ENCODE data around the gene RAPGEF6.

Gene RAPGEF6

GRCh38 chr5:131659841-131660240 is 24.8 kb upstream of the RAPGEF6 start:
- H3K4me3 ChIP-seq (ENCODE audit: low read length, poor library complexity, severe bottlenecking), result no peak overlapping the region
- no peak overlapping the region for H3K9ac ChIP-seq (ENCODE audit: low read depth, low read length, poor library complexity, severe bottlenecking)
- H3K36me3 ChIP-seq (ENCODE audit: insufficient read depth, low read length), result peaks cover 19% of the 10 kb centered on the region; the same call in 1 of the 2 replicates
- no peak overlapping the region for H2AFZ ChIP-seq (ENCODE audit: low read length)
- no peaks in the 10 kb centered on the region for H3K9me2 ChIP-seq (replicated peaks; ENCODE audit: low read depth, low read length)
- H3K4me1 ChIP-seq (ENCODE audit: insufficient read depth, low read length, poor library complexity, severe bottlenecking), result no peaks in the 10 kb centered on the region
- no peak overlapping the region for H3K4me2 ChIP-seq (ENCODE audit: low read depth, low read length, poor library complexity, severe bottlenecking)
- no peaks in the 10 kb centered on the region for H3K27me3 ChIP-seq (ENCODE audit: insufficient read depth, low read length, poor library complexity, severe bottlenecking)
- H4K20me1 ChIP-seq (ENCODE audit: insufficient read depth, low read length, poor library complexity, severe bottlenecking), result no peaks in the 10 kb centered on the region
- H3K79me2 ChIP-seq (ENCODE audit: insufficient read depth, low read length), result no peaks in the 10 kb centered on the region
- TF ChIP-seq, protein P1, sequence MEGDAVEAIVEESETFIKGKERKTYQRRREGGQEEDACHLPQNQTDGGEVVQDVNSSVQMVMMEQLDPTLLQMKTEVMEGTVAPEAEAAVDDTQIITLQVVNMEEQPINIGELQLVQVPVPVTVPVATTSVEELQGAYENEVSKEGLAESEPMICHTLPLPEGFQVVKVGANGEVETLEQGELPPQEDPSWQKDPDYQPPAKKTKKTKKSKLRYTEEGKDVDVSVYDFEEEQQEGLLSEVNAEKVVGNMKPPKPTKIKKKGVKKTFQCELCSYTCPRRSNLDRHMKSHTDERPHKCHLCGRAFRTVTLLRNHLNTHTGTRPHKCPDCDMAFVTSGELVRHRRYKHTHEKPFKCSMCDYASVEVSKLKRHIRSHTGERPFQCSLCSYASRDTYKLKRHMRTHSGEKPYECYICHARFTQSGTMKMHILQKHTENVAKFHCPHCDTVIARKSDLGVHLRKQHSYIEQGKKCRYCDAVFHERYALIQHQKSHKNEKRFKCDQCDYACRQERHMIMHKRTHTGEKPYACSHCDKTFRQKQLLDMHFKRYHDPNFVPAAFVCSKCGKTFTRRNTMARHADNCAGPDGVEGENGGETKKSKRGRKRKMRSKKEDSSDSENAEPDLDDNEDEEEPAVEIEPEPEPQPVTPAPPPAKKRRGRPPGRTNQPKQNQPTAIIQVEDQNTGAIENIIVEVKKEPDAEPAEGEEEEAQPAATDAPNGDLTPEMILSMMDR (conservative IDR thresholded peaks at IDR 0.05; ENCODE audit: low read length), result no peak
- TF ChIP-seq EZH2phosphoT487 (IDR thresholded peaks at IDR 0.05; ENCODE audit: borderline replicate concordance), result no peak
- H3K9me3 ChIP-seq (ENCODE audit: insufficient read depth, low read depth, low read length), result no peaks in the 10 kb centered on the region
- H3F3A ChIP-seq (ENCODE audit: low read depth), result no peaks in the 10 kb centered on the region

DNA sequence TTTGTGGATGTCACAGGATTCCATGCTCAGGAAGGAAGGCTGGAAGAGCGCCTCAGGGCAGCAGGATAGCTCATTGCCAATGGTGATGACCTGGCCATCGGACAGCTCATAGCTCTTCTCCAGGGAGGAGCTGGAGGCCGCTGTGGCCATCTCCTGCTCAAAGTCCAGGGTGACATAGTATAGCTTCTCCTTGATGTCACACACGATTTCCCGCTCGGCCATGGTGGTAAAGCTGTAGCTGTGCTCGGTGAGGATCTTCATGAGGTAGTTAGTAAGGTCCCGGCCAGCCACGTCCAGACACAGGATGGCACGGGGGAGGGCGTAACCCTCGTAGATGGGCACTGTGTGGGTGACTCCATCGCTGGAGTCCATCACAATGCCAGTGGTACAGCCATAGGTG is 24.3 kb upstream of the RAPGEF6 start:
- H4K20me1 ChIP-seq (ENCODE audit: insufficient read depth, low read length, poor library complexity, severe bottlenecking), result no peaks in the 10 kb centered on the region
- H3K9me3 ChIP-seq (ENCODE audit: insufficient read depth, low read depth, low read length), result no peaks in the 10 kb centered on the region
- peaks cover 19% of the 10 kb centered on the region; the same call in 1 of the 2 replicates for H3K36me3 ChIP-seq (ENCODE audit: insufficient read depth, low read length)

DNA sequence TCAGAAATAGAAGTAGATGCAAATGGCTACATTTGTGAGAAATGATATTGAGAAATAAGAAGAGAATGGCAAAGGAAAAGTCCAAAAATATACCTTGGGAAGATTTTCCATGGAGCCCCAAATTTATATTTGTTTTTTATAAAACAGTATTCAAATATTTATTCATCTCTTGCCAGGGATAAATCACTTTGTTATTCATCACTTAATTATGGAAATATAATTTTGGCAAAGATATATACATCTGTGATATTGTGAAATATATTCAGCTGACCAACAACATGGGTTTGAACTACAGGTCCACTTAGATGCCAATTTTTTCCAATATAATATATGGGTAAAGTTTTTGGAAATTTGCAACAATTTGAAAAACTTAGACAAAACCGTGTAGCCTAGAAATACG is 19.7 kb upstream of the RAPGEF6 start:
- no peaks in the 10 kb centered on the region for H3K27me3 ChIP-seq (ENCODE audit: insufficient read depth, low read length, poor library complexity, severe bottlenecking)
- no peaks in the 10 kb centered on the region for H3F3A ChIP-seq (ENCODE audit: low read depth)
- H4K20me1 ChIP-seq (ENCODE audit: insufficient read depth, low read length, poor library complexity, severe bottlenecking), result no peaks in the 10 kb centered on the region
- no peak overlapping the region for H3K4me2 ChIP-seq (ENCODE audit: low read depth, low read length, poor library complexity, severe bottlenecking)
- H3K9ac ChIP-seq (ENCODE audit: low read depth, low read length, poor library complexity, severe bottlenecking), result no peak overlapping the region
- H2AFZ ChIP-seq (ENCODE audit: low read length), result no peak overlapping the region
- TF ChIP-seq EZH2phosphoT487 (IDR thresholded peaks at IDR 0.05; ENCODE audit: borderline replicate concordance), result no peak
- TF ChIP-seq, protein P1 (conservative IDR thresholded peaks at IDR 0.05; ENCODE audit: low read length), result no peak
- no peaks in the 10 kb centered on the region for H3K4me1 ChIP-seq (ENCODE audit: insufficient read depth, low read length, poor library complexity, severe bottlenecking)
- H3K79me2 ChIP-seq (ENCODE audit: insufficient read depth, low read length), result no peaks in the 10 kb centered on the region
- H3K9me2 ChIP-seq (replicated peaks; ENCODE audit: low read depth, low read length), result no peaks in the 10 kb centered on the region
- H3K4me3 ChIP-seq (ENCODE audit: low read length, poor library complexity, severe bottlenecking), result no peak overlapping the region
- peaks cover 35% of the 10 kb centered on the region for H3K36me3 ChIP-seq (ENCODE audit: insufficient read depth, low read length)
- no peaks in the 10 kb centered on the region for H3K9me3 ChIP-seq (ENCODE audit: insufficient read depth, low read depth, low read length)

More for the DNA sequence above, 24.3 kb upstream of the RAPGEF6 start:
- Histone ChIP-seq H3F3A (ENCODE audit: low read depth) (no peaks in the 10 kb centered on the region), H3K9me2 (replicated peaks; ENCODE audit: low read depth, low read length) (no peaks in the 10 kb centered on the region), H3K4me1 (ENCODE audit: insufficient read depth, low read length, poor library complexity, severe bottlenecking) (no peaks in the 10 kb centered on the region), H3K27me3 (ENCODE audit: insufficient read depth, low read length, poor library complexity, severe bottlenecking) (no peaks in the 10 kb centered on the region), H3K79me2 (ENCODE audit: insufficient read depth, low read length) (no peaks in the 10 kb centered on the region), H3K4me2 (ENCODE audit: low read depth, low read length, poor library complexity, severe bottlenecking) (no peak overlapping the region), H3K9ac (ENCODE audit: low read depth, low read length, poor library complexity, severe bottlenecking) (no peak overlapping the region), H3K4me3 (ENCODE audit: low read length, poor library complexity, severe bottlenecking) (no peak overlapping the region), H2AFZ (ENCODE audit: low read length) (no peak overlapping the region)
- TF ChIP-seq, protein P1 (conservative IDR thresholded peaks at IDR 0.05; ENCODE audit: low read length), result no peak
- no peak for TF ChIP-seq EZH2phosphoT487 (IDR thresholded peaks at IDR 0.05; ENCODE audit: borderline replicate concordance)
